Jurkat, Clone E6-1 (cell line): Measurements from ENCODE around the gene SHISAL1.

Experiments
- DNase-seq: peaks from one replicate; pipeline ENCODE4 v3.0.0-alpha.2; 2011; ENCODE audit warnings: low read depth, low spot score
- H3K4me3 ChIP-seq: 2 replicates; pipeline ENCODE4 v1.5.1; 2011; ENCODE audit warnings: mild to moderate bottlenecking, low read length, control low read depth, moderate library complexity

The SHISAL1 gene

DNA sequence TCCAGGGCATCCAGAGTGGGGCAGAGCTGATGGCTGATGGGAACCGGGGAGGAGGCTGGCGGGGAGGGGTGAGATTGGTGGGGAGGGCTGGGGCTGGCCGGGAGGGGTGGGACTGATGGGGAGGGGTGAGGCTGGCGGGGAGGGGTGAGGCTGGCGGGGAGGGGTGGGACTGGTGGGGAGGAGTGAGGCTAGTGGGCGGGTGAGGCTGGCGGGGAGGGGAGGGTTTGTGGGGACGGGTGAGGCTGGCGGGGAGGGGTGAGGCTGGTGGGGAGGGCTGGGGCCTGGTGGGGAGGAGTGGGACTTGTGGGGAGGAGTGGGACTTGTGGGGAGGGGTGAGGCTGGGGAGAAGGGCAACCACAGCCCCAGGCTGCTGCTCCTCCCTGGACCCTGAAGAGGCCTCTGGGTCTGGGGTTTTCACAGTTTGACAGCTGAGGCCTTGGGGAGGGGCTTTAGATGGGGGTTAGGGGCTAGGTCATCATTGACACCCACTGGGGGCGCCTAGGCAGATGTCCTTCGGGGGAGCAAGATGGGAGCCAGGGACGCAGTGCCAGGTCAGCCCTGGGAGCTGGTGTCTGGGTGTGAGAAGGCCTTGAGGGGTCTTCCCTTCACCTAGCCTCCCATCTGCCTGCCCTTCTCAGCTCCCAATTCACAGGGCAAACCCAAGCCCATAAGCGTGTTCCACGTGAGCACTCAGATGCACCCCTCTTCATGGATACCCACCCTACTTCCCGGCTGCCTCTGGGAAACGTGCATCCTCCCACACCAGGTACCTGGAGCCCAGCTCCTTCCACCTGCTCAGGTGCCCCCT lies 105.4 kb downstream of the SHISAL1 start:
- DNase-seq: no peak
- no peak overlapping the region for H3K4me3 ChIP-seq

DNA sequence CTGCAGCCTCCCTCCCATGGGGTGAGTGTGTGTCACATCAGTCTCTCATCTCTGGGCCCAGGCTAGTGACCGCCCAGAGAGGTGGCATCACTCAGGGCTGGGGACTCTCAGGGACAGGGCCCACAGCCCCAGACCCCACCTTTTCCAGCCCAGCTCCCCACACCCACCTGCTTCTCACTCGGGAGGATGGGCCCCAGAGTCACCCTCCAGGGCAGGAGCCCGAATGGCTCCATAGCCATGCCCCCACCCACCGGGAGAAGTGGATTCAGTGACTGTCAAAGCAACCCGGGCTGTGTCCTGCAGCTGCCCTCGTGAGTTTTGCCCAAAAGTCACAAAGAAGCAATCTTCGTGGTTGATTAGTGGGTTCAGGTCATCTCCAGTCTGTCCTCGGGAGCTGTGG lies 106.1 kb downstream of the SHISAL1 start:
- no peak for DNase-seq
- no peak overlapping the region for H3K4me3 ChIP-seq

DNA sequence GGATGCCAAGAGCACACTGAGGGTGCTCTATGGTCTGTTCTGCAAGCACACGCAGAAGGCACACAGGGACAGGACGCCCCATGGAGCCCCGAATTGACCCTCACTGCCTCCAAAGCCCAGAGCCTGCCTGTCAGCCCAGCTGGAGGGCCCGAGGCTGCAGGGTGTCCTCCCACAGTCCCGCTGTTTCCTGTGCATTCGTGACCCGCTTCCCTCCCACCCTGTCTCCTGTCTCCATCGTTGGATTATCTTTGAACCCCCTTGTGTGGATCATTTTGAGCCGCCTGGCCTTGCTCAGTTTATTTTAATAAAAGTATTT lies 106.5 kb downstream of the SHISAL1 start:
- no peak for DNase-seq

DNA sequence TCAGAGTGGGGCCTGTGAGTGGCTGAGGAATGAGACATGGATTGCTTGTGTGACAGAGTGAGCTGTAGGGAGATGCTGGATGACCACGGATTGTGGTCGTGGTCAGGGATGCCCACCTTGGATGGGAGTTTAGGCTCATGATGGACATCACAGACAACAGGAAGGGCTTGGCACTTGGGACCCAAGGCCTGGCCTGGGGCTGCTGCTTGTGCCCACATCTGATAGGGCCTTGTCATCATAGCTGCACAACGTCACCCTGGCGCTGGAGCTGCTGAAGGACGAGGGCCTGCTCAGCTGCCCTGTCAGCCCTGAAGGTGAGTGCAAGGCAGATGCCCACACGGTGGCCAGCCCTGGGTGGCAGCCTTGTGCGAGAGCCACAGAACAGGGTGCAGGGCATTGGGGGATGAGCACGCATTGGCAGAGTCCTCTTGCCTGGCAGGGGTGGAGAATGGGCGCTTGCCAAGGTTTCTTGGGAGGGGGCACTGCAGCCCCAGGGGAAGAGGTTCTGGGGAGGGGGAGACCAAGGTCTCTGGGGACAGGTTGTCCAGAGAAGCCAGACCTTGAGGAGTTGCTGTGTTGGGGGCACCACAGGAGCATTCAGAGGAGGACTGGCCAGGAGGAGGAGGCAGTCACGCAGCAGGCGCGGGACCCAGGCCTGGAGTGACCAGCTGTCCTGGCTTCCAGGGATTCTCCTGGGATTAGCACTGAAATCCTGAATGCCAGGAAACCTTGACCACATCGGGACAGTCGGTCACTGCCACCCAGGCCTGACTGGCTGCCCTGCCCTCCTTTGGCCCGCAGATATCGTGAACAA lies 107.0 kb downstream of the SHISAL1 start:
- DNase-seq: no peak
- H3K4me3 ChIP-seq: no peak overlapping the region

More for the DNA sequence above, 106.5 kb downstream of the SHISAL1 start:
- no peak overlapping the region for H3K4me3 ChIP-seq

DNA sequence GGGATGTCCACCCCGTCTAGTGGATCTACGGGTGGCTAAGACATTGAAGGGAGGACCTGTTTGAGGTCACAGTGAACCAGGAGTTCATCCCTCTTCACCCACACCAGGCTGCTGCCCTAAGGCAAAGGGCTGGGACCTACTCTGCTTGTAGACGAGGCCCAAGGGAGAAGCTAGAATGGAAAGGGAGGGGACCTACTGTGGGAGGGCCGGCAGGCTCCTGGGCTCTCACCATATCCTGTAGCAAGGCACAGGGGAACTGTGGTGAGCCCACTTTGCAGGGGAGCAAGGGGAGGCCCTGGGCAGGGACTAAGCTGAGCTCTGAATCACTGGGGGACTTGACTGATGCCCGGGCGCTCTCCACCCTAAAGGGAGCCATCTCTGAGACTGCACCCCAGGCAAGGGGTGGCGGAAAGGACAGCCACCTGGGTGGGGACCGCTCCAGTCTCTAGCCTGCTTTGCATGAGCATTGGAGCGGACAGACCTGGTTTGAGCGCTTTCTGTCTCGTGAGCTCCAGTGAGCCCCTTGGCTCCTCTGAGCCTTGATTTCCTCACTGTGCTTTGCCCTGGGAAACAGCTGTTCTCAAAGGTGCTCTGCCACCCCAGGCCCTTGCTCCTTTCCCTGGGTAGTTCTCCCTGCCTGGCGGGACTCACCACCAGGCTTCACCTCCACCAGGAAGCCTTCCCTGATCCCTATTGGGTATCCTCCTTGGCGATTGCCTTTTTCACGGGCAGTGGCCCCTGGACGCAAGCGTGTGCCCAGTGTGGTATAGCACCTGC lies 107.8 kb downstream of the SHISAL1 start:
- no peak for DNase-seq

DNA sequence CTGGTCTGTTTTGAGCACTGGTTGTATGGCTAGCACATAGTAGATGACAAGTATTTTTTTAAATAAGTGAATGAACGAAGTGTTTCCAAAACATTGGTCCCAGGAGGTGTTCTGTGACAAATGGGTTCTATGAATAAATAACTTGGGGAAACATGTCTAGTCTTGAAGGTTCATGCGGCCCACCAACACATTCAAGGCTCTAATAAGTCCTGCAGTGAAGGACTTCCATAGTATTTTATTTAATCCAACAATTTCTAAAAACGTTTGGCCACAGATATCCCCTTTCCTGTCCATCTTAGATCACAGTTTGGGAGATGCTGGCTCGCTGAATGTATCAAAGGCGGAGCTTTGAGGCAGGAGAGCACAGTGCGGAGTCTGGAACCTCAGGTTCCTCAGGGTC lies 109.5 kb downstream of the SHISAL1 start:
- no peak overlapping the region for H3K4me3 ChIP-seq
- no peak for DNase-seq

More for the DNA sequence above, 107.8 kb downstream of the SHISAL1 start:
- no peak overlapping the region for H3K4me3 ChIP-seq

DNA sequence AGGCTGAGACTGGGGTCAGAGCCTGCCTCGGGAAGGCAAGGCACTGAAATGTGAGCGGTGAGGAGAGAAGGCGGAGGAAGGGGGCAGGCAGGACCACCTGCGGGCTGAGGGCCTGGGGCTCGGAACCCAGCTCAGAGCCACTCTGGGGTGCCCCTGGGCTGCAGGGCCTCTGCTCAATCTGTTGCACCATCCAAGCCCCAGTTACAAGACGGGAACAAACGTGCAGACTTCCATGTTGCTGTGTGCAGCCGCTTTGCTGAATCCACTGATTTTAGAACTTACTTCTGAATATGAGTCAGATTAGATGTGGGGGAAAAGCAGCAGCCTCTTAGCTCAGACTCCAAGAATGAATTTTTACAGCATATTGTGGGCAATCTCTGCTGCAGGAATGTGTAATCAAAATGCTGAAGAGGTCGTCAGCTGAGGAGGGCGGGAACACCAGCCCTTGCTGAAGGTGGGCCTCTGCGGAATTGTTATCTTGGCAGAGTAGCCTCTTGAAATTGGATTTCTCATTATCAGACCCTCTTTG lies 110.4 kb downstream of the SHISAL1 start:
- H3K4me3 ChIP-seq: no peak overlapping the region
- DNase-seq: no peak

DNA sequence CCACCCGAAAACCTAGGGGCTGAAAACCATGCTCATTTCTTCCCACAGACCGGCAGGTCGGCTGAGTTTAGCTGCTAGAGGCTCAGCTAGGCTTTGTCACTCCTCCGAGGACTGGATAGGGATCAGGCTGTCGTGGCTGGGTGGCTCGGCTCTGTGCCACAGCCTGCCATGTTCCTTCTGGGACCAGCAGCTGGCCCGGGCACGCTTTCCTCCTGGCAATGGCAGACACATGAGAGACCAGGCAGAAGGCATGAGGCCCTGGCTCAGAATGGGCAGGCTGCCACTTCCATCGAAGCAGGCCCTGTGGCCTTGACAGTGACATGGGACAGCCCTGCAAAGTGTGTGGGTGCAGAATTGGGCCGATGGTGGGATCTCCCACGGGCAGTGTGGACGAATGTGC lies 111.1 kb downstream of the SHISAL1 start:
- DNase-seq: no peak
- H3K4me3 ChIP-seq: no peak overlapping the region

DNA sequence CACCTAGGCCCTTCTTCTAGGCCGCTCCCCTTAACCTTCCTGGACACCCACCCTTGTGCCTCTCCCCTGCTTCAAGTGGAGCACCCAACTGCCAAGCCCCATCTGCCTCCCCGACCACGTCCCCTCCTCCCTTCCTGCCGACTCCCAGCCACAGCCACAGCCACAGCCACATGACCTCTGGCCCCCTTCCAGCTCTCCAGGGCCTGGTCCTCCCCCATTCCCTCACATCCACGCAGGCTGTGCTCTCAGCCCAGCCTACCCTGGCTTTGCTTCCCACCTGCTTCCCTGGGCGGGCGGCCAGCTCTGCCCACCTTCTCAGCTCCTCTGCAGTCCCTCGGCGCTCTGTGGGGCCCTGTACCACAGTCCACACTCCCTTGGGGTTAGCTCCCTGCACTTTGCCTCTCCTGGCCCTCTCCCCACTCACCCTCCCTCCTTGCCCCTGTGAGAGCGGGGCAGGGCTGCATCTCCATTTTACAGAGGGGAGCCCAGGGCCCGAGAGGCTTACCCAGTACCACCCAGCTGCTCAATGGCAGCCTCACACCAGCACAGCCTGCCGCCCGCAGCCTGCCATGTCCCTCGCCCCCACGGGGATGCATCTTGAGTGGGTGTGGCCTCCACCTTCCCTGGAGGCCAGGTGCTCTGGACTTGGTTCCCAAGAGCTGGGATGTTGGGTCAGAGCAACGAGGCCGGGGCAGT lies 111.7 kb downstream of the SHISAL1 start:
- DNase-seq: peak; percentile 10
- no peak overlapping the region for H3K4me3 ChIP-seq

DNA sequence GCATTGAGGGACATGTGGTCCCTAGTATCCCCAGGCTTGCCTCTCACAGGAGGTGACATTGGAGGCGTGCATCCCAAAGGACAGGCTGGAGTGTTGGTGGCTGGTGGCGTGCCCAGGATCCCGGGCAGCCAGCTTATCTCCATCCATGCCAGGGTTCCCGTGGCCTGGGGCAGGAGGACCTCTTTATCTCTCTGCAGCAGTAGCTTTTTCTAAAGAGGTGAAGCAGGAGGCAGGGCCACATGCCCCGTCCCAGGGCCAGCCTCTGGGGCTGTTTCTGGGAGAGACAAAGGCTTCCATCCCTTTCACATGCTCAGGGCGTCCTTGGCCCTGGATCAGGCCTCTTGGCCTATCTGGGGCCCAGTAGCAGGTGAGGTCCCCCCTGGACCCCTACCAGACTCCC lies 112.3 kb downstream of the SHISAL1 start:
- H3K4me3 ChIP-seq: no peak overlapping the region

DNA sequence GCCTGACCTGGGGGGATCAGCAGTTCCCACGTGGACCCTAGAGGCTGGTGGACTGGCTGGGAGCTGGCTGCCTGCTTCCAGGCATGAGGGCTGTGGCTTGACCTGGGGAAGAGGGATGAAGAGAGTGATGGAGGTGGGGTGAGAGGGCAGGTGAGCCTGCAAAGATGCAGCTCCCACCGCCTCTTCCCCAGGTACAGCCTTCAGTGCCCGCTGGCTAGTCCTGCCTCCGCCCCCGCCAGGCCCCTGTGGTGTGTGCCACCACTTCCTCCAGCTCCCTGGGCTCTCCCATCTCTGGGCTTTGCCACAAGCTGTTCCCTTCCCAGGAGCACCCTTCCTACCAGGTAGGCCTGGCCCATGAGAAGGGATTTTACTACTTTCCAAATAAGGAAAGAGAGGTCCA lies 112.9 kb downstream of the SHISAL1 start:
- no peak for DNase-seq

More for the DNA sequence above, 112.3 kb downstream of the SHISAL1 start:
- no peak for DNase-seq

DNA sequence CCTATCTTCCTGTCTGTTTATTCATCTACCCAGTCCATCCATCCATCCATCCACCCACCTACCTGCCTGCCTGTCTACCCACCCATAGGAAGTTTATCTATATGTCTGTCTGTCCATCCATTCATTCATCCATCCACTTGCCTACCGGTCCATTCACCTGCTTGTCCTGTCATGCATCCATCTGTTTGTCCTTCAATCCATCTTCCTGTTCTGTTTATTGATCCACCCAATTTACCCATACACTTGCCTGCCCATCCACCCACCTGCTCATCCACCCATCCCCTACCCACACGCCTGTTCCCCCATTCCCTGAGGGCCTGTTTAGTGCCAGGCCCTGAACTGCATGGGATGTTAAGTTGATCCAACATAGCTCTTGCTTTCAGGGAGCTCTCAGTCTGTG lies 113.6 kb downstream of the SHISAL1 start:
- no peak for DNase-seq
- no peak overlapping the region for H3K4me3 ChIP-seq

More for the DNA sequence above, 112.9 kb downstream of the SHISAL1 start:
- H3K4me3 ChIP-seq: no peak overlapping the region

DNA sequence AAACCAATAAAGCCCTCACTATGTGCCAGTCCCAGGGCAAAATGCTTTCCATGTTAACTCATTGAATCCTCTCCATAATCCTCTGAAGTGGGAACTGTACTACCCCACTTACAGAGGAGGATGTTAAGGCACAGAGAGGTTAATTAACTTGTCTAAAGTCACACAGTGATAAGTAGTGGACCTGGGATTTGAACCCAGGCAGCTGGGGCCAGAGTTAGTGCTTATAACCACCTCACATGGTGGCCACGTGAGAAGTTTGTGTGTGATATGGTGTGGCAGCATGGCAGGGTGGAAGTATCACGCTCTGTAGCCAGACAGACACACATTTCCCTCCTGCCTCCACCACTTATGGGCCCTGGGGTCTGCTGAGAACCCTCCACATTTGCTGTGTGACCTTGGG lies 115.5 kb downstream of the SHISAL1 start:
- no peak for DNase-seq
- H3K4me3 ChIP-seq: no peak overlapping the region

DNA sequence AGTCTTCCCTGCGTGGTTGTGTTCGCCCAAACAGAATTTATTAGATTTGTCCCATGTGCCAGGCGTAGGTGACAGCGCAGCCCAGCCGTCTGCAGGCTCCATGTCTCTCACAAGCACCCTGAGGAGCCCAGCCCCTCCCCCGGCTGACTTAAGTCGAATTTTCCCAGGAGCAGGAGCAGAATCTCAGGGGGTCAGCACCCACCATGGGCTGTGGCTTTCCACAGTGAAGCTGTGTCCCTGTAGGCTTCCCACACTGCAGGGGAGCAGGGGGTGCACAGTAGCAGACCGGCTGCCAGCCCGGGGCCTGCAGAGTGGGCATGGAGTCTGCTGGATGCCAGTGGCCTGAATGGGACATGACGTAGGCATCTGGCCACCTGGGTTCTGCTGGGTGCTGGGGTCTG lies 116.0 kb downstream of the SHISAL1 start:
- DNase-seq: no peak
- no peak overlapping the region for H3K4me3 ChIP-seq

DNA sequence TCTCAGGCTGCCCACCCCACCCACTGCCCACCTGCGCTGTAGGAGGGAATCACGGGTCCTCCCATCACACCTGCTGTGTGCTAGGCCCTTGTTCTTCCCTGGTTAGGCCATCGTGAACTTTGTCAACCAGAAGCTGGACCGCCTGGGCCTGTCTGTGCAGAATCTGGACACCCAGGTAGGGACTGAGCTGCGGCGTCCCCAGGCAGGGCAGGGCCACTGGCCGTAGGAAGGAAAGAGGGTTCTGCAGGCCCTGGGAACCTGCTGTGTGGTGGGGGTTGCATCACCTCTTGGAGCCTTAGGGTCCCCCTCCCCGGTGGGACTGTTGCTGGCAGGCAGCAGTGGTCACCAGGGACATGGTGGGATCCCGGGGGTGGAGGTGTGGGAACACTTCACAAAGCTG lies 116.5 kb downstream of the SHISAL1 start:
- no peak overlapping the region for H3K4me3 ChIP-seq
- no peak for DNase-seq

DNA sequence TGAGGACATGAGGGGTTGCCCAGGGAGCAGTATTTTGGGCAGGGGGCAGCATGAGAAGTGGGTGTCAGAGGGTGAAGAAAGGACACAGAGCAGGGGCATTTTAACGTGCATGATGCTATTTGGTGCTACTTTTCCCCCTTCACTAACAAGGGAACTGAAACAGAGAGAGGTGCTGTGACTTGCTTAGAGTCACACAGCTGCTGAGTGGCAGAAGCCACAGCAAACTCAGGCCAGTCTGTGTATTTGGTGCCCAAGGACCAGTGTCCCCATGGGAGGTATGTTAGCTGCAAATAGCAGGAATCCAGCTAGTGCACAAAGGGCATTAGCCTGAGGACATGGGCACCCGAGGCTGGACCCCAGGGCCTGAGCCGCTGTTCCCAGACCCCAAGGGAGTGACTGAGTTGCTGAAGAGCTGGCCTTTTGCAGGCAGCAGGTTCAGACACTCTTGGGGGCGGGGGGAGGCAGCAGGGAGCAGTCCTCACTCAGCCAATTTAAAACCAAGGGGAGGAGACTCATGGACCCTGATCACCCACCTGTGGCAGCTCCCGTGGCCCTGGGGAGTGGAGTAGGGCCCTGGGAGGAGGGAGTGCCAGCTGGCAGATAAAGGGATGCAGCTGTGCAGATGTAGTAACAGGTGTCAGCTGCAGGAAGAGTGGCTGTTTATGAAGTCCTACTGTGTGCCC lies 117.4 kb downstream of the SHISAL1 start:
- DNase-seq: no peak
- H3K4me3 ChIP-seq: no peak overlapping the region

DNA sequence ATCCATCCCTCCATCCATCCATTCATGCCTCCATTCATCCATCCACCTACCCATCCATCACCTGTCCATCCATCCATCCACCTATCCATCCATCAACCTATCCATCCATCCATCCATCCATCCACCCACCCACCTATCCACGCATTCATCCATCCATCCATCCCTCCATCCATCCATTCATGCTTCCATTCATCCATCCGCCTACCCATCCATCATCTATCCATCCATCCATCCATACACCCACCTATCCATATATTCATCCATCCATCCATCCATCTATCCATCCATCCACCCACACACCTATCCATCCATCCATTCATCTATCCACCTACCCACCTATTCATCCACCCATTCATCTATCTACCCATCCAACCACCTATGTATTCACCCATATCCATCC lies 118.2 kb downstream of the SHISAL1 start:
- no peak for DNase-seq
- no peak overlapping the region for H3K4me3 ChIP-seq
